Osteocyte (in vitro differentiated cells): ENCODE data around the gene PPDPF. TPM values are rescaled to one million over a fixed set of nuclear protein-coding genes. Genes with fewer than 3 reads are reported as not detected.

Experiments
- DNase-seq: peaks from one replicate; pipeline ENCODE4 v3.0.0; 2021; ENCODE audit warnings: mixed read lengths; ENCODE audit not compliant: unreplicated experiment; ENCODE audit errors: extremely low spot score
- H3K27ac Mint-ChIP-seq: one replicate; pipeline ENCODE4 v1.8.0; 2021; ENCODE audit warnings: mild to moderate bottlenecking, mixed read lengths; ENCODE audit not compliant: unreplicated experiment
- H3K27me3 Mint-ChIP-seq: one replicate; pipeline ENCODE4 v1.8.0; 2021; ENCODE audit warnings: mixed read lengths; ENCODE audit not compliant: unreplicated experiment
- H3K36me3 Mint-ChIP-seq: one replicate; pipeline ENCODE4 v1.8.0; 2021; ENCODE audit warnings: mixed read lengths; ENCODE audit not compliant: unreplicated experiment
- H3K4me1 Mint-ChIP-seq: one replicate; pipeline ENCODE4 v1.8.0; 2021; ENCODE audit warnings: mixed read lengths; ENCODE audit not compliant: unreplicated experiment
- H3K4me3 Mint-ChIP-seq: one replicate; pipeline ENCODE4 v1.8.0; 2021; ENCODE audit warnings: mild to moderate bottlenecking, moderate library complexity, mixed read lengths; ENCODE audit not compliant: unreplicated experiment
- H3K9me3 Mint-ChIP-seq: one replicate; pipeline ENCODE4 v1.8.0; 2021; ENCODE audit warnings: mixed read lengths; ENCODE audit not compliant: unreplicated experiment
- long read RNA-seq: library from polyadenylated mRNA; unstranded; transcript quantifications from one replicate; pipeline ENCODE4 v2.0.0, GENCODE V29; 2021
- total RNA-seq: library from RNA; stranded (reverse); gene quantifications from 2 replicates; pipeline ENCODE4 v1.2.1, GENCODE V29; 2021
- TF ChIP-seq, protein P1 (sequence below): fragments of 200-600 bp; sonication (generic); IDR thresholded peaks from 2 replicates; pipeline ENCODE4 v1.5.0; 2021; ENCODE audit warnings: antibody characterized with exemption, mild to moderate bottlenecking, moderate library complexity

Gene PPDPF, protein sequence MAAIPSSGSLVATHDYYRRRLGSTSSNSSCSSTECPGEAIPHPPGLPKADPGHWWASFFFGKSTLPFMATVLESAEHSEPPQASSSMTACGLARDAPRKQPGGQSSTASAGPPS
- 220 and 239 TPM in 2 replicates for total RNA-seq
- long read RNA-seq, partial matches to known transcripts: 0 of 1 reads
- long read RNA-seq, other reads (novel, unspliced or antisense): 1 of 1 reads

DNA sequence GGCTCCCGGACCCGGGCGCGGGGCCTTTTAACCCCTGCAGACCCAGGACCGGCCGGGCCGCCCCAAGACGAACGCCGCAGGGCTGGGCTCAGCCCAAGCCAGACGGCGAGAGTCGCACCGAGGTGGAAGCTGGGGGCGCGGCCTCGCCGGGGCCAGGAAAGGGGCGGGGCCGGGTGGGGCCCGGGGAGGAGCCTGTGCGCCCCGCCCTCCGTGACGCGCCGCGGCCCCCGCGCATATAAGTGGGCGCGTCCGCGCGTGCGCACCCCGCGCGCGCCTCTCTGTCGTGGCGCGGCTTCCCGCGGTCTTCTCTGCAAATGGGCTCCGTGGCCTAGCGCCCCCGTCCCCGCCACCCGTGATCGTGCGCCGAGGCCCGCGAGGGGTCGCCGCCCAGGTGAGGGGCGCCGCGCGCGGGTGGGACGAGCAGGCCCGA is at the start of gene PPDPF:
Gene PPDPF, plus strand, starts transcription at position 262 of the 430 bp plus-strand sequence. CDS start 544 bp downstream, outside the sequence.
- TF ChIP-seq, protein P1, sequence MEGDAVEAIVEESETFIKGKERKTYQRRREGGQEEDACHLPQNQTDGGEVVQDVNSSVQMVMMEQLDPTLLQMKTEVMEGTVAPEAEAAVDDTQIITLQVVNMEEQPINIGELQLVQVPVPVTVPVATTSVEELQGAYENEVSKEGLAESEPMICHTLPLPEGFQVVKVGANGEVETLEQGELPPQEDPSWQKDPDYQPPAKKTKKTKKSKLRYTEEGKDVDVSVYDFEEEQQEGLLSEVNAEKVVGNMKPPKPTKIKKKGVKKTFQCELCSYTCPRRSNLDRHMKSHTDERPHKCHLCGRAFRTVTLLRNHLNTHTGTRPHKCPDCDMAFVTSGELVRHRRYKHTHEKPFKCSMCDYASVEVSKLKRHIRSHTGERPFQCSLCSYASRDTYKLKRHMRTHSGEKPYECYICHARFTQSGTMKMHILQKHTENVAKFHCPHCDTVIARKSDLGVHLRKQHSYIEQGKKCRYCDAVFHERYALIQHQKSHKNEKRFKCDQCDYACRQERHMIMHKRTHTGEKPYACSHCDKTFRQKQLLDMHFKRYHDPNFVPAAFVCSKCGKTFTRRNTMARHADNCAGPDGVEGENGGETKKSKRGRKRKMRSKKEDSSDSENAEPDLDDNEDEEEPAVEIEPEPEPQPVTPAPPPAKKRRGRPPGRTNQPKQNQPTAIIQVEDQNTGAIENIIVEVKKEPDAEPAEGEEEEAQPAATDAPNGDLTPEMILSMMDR: no peak
- no peaks in the 10 kb centered on the region for H3K9me3 Mint-ChIP-seq
- H3K36me3 Mint-ChIP-seq: peaks cover 11% of the 10 kb centered on the region
- peak; percentile 94 for DNase-seq
- peak within 1 kb of the TSS; percentile 77 for H3K27ac Mint-ChIP-seq
- peak within 1 kb of the TSS; percentile 83 for H3K4me3 Mint-ChIP-seq
- no peaks in the 10 kb centered on the region for H3K27me3 Mint-ChIP-seq
- peaks cover 15% of the 10 kb centered on the region for H3K4me1 Mint-ChIP-seq

DNA sequence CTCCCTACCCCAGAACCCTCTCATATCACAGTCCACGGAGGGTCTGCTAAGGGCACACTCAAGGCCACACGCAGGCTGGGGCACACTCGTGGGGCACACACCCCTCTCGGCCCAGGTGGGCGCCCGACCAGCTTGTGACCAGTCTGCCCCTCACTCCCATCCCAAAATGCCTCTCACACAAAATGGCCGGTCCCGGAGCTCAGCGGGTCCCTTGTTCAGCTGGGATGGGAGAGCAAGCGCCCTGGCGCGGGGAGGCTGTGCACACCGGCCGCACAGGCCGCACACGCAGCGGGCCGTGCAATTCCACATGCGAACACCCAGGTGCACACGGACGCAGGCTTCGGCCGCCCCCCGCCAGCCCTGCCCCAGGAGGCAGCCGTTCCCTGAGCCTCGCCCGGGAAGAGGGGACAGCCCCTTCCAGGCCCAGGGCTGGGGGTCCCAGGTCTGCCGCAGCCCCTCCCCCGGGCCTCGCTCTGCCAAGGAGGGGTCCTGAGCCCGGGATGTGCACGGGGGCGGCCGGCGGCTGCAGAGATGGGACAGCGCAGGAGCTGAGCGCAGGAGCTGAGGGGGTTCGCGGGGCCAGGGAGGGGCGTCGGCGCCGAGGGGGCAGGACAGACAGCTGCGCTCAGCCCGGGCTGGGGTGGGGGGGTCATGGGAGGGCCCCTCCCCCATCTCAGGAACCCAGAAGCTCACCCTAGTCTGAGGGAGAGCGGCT is 49.4 kb upstream of the PPDPF start:
- DNase-seq: no peak
- Mint-ChIP-seq H3K27ac (no peak overlapping the region), H3K27me3 (peaks cover 42% of the 10 kb centered on the region), H3K4me3 (no peak overlapping the region), H3K36me3 (no peaks in the 10 kb centered on the region), H3K9me3 (no peaks in the 10 kb centered on the region), H3K4me1 (no peaks in the 10 kb centered on the region)
- TF ChIP-seq, protein P1: no peak

DNA sequence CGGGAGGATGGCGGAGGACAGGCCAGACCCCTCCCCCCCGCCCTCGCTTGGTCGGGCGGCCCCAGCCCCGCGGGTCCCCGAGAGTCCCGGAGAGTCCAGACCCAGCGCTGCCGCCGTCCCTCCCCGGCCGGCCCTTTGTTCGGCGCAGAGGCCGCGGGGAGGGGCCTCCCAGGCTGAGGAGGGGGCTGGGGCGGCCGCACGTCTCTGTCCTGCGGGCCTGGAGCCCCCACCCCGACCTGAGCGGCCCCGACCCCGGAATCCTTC is 48.9 kb upstream of the PPDPF start:
- no peak overlapping the region for H3K4me3 Mint-ChIP-seq
- no peaks in the 10 kb centered on the region for H3K4me1 Mint-ChIP-seq
- TF ChIP-seq, protein P1: no peak
- no peaks in the 10 kb centered on the region for H3K9me3 Mint-ChIP-seq
- no peaks in the 10 kb centered on the region for H3K36me3 Mint-ChIP-seq
- no peak overlapping the region for H3K27ac Mint-ChIP-seq
- H3K27me3 Mint-ChIP-seq: peaks cover 42% of the 10 kb centered on the region
- DNase-seq: no peak

DNA sequence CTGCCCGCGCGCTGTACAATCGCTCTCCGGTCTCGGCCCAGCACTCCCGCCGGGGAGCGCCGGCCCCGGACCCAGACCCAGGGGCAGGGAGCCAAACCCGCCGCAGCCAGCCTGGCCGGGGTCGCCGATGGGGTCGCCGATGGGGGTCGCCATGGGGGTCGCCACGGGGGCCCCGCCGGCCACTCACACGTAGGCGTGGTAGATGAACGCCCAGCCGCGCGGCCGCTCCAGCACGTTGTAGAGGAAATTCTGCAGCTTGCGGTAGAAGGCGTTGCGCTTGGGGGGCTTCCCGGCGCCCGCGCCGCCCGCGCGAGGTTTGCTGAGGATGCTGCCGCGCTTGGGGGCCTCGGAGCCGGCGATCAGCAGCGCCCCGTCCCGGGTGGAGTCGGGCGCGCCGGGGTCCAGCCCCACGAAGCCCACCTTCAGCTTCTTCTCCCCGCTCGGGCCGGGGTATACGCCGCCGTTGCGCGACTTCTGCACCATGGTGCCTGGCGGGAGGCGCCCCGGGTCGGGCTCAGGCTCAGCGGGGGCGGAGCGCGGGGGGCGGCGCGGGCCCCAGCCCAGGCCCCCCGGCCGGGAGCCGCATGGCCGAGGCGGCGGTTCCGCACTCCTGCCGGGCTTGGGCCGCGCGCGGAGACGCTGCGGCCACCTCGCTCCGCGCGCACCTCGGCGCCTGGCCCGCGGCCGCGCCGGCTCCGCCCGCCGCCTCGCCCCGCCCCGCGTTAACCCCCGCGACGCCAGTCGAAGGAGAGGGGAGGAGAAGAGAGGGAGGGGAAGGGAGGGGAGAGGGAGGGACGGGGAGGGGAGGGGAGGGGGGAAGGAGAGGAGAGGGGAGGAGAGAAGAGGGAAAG is 48.4 kb upstream of the PPDPF start, which contains the start of gene KCNQ2:
Gene KCNQ2, minus strand, starts transcription at position 675 of the 851 bp plus-strand sequence. Its CDS starts 192 bp downstream, at position 483.
- Mint-ChIP-seq H3K27ac (no peak within 1 kb of the TSS), H3K4me3 (no peak within 1 kb of the TSS), H3K9me3 (no peaks in the 10 kb centered on the region), H3K4me1 (no peaks in the 10 kb centered on the region), H3K27me3 (peaks cover 41% of the 10 kb centered on the region), H3K36me3 (no peaks in the 10 kb centered on the region)
- DNase-seq: no peak
- TF ChIP-seq, protein P1: no peak
